Neural cell (in vitro differentiated cells): Measurements from ENCODE around the gene LRRC56.

Source experiments
- EP300 ChIP-seq: fragments of 450-650 bp; conservative IDR thresholded peaks from 2 replicates; pipeline ENCODE4 v1.6.1; 2014; ENCODE audit warnings: antibody characterized with exemption, mild to moderate bottlenecking, moderate library complexity; ENCODE audit not compliant: poor library complexity, severe bottlenecking
- EZH2 ChIP-seq: fragments of 200-600, 300-800 bp; shearing (Covaris generic), sonication (generic); IDR thresholded peaks from 2 replicates; pipeline ENCODE4 v1.6.1; 2014; ENCODE audit warnings: antibody characterized with exemption, low read length, borderline replicate concordance, mild to moderate bottlenecking; ENCODE audit not compliant: insufficient read depth, poor library complexity, severe bottlenecking
- MXI1 ChIP-seq: fragments of 450-650 bp; conservative IDR thresholded peaks from 2 replicates; pipeline ENCODE4 v1.6.1; 2014; ENCODE audit warnings: antibody characterized with exemption, mild to moderate bottlenecking; ENCODE audit not compliant: poor library complexity, severe bottlenecking
- POLR2AphosphoS5 ChIP-seq: IDR thresholded peaks from 2 replicates; pipeline ENCODE4 v1.6.1; 2012
- RAD21 ChIP-seq: fragments of 450-650 bp; conservative IDR thresholded peaks from 2 replicates; pipeline ENCODE4 v1.6.1; 2014; ENCODE audit warnings: antibody characterized with exemption, mild to moderate bottlenecking, moderate library complexity
- SMC3 ChIP-seq: fragments of 450-650 bp; conservative IDR thresholded peaks from 2 replicates; pipeline ENCODE4 v1.6.1; 2014; ENCODE audit warnings: antibody characterized with exemption, mild to moderate bottlenecking, moderate library complexity; ENCODE audit not compliant: poor library complexity
- TAF1 ChIP-seq: IDR thresholded peaks from 2 replicates; pipeline ENCODE4 v1.6.1; 2012; ENCODE audit warnings: low read depth
- TF ChIP-seq, protein P1 (sequence below): fragments of 450-650 bp; IDR thresholded peaks from 2 replicates; pipeline ENCODE4 v1.5.1; 2014; ENCODE audit warnings: antibody characterized with exemption, mild to moderate bottlenecking, moderate library complexity; ENCODE audit not compliant: poor library complexity, severe bottlenecking
- TF ChIP-seq, protein P2 (sequence below): IDR thresholded peaks from 2 replicates; pipeline ENCODE4 v1.6.1; 2012; ENCODE audit warnings: borderline replicate concordance

DNA sequence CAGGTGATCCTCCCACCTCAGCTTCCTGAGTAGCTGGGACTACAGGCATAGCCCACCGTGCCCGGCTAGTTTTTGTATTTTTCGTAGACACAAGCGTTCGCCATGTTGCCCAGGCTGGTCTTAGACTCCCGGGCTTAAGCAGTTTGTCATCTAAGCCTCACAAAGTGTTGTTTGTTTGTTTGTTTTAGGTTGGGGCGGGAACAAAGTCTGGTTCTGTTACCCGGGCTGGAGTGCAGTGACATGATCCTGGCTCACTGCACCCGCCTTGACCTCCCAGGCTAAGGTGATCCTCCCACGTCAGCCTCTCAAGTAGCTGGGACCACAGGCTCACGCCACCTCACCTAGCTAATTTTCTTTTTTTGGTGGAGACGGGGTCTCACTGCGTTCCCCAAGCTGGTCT lies 65.8 kb downstream of the LRRC56 start:
- TF ChIP-seq, protein P1, sequence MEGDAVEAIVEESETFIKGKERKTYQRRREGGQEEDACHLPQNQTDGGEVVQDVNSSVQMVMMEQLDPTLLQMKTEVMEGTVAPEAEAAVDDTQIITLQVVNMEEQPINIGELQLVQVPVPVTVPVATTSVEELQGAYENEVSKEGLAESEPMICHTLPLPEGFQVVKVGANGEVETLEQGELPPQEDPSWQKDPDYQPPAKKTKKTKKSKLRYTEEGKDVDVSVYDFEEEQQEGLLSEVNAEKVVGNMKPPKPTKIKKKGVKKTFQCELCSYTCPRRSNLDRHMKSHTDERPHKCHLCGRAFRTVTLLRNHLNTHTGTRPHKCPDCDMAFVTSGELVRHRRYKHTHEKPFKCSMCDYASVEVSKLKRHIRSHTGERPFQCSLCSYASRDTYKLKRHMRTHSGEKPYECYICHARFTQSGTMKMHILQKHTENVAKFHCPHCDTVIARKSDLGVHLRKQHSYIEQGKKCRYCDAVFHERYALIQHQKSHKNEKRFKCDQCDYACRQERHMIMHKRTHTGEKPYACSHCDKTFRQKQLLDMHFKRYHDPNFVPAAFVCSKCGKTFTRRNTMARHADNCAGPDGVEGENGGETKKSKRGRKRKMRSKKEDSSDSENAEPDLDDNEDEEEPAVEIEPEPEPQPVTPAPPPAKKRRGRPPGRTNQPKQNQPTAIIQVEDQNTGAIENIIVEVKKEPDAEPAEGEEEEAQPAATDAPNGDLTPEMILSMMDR: no peak
- TF ChIP-seq EZH2 (no peak), SMC3 (no peak), POLR2AphosphoS5 (no peak), MXI1 (no peak), RAD21 (no peak), TAF1 (no peak), EP300 (no peak)
- TF ChIP-seq, protein P2, sequence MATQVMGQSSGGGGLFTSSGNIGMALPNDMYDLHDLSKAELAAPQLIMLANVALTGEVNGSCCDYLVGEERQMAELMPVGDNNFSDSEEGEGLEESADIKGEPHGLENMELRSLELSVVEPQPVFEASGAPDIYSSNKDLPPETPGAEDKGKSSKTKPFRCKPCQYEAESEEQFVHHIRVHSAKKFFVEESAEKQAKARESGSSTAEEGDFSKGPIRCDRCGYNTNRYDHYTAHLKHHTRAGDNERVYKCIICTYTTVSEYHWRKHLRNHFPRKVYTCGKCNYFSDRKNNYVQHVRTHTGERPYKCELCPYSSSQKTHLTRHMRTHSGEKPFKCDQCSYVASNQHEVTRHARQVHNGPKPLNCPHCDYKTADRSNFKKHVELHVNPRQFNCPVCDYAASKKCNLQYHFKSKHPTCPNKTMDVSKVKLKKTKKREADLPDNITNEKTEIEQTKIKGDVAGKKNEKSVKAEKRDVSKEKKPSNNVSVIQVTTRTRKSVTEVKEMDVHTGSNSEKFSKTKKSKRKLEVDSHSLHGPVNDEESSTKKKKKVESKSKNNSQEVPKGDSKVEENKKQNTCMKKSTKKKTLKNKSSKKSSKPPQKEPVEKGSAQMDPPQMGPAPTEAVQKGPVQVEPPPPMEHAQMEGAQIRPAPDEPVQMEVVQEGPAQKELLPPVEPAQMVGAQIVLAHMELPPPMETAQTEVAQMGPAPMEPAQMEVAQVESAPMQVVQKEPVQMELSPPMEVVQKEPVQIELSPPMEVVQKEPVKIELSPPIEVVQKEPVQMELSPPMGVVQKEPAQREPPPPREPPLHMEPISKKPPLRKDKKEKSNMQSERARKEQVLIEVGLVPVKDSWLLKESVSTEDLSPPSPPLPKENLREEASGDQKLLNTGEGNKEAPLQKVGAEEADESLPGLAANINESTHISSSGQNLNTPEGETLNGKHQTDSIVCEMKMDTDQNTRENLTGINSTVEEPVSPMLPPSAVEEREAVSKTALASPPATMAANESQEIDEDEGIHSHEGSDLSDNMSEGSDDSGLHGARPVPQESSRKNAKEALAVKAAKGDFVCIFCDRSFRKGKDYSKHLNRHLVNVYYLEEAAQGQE: no peak
